ENCODE results near the gene PHYKPL.

DNA sequence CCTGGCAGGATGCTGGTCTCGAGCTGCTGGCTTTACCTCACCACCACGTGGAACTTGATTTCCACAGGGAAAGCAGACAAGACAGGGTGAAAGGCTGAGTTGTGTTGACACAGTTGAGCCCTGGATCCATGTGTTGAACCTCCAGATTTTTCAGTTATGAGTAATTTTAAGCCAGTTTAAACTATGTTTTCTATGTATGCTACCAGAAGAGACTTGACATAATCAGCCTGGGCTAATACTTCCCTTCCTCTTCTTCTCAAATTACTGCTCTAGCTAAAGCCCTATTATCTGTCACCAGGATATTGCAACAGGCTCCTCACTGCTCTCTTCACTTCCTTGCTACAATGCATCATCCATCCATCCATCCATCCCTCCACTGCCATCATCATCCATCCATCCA lies 12.0 kb upstream of the PHYKPL start:
- TF ChIP-seq, protein P1, sequence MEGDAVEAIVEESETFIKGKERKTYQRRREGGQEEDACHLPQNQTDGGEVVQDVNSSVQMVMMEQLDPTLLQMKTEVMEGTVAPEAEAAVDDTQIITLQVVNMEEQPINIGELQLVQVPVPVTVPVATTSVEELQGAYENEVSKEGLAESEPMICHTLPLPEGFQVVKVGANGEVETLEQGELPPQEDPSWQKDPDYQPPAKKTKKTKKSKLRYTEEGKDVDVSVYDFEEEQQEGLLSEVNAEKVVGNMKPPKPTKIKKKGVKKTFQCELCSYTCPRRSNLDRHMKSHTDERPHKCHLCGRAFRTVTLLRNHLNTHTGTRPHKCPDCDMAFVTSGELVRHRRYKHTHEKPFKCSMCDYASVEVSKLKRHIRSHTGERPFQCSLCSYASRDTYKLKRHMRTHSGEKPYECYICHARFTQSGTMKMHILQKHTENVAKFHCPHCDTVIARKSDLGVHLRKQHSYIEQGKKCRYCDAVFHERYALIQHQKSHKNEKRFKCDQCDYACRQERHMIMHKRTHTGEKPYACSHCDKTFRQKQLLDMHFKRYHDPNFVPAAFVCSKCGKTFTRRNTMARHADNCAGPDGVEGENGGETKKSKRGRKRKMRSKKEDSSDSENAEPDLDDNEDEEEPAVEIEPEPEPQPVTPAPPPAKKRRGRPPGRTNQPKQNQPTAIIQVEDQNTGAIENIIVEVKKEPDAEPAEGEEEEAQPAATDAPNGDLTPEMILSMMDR (IDR thresholded peaks at IDR 0.05; ENCODE audit: control extremely low read depth in 1 of 3, insufficient read depth in 1 of 3, low read depth in 1 of 3, low read length in 3 of 3) = no peak
- no peak for TF ChIP-seq POLR2A (IDR thresholded peaks at IDR 0.05; ENCODE audit: control extremely low read depth in 1 of 2, low read depth in 2 of 2, low read length in 2 of 2)
- TF ChIP-seq TCF12 (IDR thresholded peaks at IDR 0.05; ENCODE audit: low read depth, low read length) = no peak
- no peak for TF ChIP-seq TEAD4 (IDR thresholded peaks at IDR 0.05; ENCODE audit: low read depth, low read length)
- TF ChIP-seq EP300 (IDR thresholded peaks at IDR 0.05; ENCODE audit: borderline replicate concordance in 1 of 2, low read depth in 2 of 2, low read length in 2 of 2) = no peak
- no peak for TF ChIP-seq CEBPB (IDR thresholded peaks at IDR 0.05; ENCODE audit: low read depth, low read length)
- no peak for TF ChIP-seq TAF1 (IDR thresholded peaks at IDR 0.05; ENCODE audit: low read depth, low read length)
- no peak for TF ChIP-seq RAD21 (IDR thresholded peaks at IDR 0.05 in 1 of 2, conservative IDR thresholded peaks at IDR 0.05 in 1 of 2; ENCODE audit: low read depth in 2 of 2, low read length in 2 of 2)
- no peak for TF ChIP-seq SIN3A (conservative IDR thresholded peaks at IDR 0.05 in 1 of 2, IDR thresholded peaks at IDR 0.05 in 1 of 2; ENCODE audit: low read depth in 1 of 2, low read length in 2 of 2)
- TF ChIP-seq, protein P2, sequence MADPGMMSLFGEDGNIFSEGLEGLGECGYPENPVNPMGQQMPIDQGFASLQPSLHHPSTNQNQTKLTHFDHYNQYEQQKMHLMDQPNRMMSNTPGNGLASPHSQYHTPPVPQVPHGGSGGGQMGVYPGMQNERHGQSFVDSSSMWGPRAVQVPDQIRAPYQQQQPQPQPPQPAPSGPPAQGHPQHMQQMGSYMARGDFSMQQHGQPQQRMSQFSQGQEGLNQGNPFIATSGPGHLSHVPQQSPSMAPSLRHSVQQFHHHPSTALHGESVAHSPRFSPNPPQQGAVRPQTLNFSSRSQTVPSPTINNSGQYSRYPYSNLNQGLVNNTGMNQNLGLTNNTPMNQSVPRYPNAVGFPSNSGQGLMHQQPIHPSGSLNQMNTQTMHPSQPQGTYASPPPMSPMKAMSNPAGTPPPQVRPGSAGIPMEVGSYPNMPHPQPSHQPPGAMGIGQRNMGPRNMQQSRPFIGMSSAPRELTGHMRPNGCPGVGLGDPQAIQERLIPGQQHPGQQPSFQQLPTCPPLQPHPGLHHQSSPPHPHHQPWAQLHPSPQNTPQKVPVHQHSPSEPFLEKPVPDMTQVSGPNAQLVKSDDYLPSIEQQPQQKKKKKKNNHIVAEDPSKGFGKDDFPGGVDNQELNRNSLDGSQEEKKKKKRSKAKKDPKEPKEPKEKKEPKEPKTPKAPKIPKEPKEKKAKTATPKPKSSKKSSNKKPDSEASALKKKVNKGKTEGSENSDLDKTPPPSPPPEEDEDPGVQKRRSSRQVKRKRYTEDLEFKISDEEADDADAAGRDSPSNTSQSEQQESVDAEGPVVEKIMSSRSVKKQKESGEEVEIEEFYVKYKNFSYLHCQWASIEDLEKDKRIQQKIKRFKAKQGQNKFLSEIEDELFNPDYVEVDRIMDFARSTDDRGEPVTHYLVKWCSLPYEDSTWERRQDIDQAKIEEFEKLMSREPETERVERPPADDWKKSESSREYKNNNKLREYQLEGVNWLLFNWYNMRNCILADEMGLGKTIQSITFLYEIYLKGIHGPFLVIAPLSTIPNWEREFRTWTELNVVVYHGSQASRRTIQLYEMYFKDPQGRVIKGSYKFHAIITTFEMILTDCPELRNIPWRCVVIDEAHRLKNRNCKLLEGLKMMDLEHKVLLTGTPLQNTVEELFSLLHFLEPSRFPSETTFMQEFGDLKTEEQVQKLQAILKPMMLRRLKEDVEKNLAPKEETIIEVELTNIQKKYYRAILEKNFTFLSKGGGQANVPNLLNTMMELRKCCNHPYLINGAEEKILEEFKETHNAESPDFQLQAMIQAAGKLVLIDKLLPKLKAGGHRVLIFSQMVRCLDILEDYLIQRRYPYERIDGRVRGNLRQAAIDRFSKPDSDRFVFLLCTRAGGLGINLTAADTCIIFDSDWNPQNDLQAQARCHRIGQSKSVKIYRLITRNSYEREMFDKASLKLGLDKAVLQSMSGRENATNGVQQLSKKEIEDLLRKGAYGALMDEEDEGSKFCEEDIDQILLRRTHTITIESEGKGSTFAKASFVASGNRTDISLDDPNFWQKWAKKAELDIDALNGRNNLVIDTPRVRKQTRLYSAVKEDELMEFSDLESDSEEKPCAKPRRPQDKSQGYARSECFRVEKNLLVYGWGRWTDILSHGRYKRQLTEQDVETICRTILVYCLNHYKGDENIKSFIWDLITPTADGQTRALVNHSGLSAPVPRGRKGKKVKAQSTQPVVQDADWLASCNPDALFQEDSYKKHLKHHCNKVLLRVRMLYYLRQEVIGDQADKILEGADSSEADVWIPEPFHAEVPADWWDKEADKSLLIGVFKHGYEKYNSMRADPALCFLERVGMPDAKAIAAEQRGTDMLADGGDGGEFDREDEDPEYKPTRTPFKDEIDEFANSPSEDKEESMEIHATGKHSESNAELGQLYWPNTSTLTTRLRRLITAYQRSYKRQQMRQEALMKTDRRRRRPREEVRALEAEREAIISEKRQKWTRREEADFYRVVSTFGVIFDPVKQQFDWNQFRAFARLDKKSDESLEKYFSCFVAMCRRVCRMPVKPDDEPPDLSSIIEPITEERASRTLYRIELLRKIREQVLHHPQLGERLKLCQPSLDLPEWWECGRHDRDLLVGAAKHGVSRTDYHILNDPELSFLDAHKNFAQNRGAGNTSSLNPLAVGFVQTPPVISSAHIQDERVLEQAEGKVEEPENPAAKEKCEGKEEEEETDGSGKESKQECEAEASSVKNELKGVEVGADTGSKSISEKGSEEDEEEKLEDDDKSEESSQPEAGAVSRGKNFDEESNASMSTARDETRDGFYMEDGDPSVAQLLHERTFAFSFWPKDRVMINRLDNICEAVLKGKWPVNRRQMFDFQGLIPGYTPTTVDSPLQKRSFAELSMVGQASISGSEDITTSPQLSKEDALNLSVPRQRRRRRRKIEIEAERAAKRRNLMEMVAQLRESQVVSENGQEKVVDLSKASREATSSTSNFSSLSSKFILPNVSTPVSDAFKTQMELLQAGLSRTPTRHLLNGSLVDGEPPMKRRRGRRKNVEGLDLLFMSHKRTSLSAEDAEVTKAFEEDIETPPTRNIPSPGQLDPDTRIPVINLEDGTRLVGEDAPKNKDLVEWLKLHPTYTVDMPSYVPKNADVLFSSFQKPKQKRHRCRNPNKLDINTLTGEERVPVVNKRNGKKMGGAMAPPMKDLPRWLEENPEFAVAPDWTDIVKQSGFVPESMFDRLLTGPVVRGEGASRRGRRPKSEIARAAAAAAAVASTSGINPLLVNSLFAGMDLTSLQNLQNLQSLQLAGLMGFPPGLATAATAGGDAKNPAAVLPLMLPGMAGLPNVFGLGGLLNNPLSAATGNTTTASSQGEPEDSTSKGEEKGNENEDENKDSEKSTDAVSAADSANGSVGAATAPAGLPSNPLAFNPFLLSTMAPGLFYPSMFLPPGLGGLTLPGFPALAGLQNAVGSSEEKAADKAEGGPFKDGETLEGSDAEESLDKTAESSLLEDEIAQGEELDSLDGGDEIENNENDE (IDR thresholded peaks at IDR 0.05; ENCODE audit: insufficient replicate concordance, low read length) = no peak
- no peak for TF ChIP-seq EZH2 (IDR thresholded peaks at IDR 0.05; ENCODE audit: low read depth, low read length, severe bottlenecking)
